HepG2 (cell line): ENCODE data around the gene RARA. TPM values are rescaled to one million over a fixed set of nuclear protein-coding genes. Genes with fewer than 3 reads are reported as not detected.

ENCODE experiments used
- AKAP8 ChIP-seq: sonication (generic); formaldehyde crosslinking; IDR thresholded peaks from 2 replicates; pipeline ENCODE4 v1.5.1; 2020; ENCODE audit warnings: mild to moderate bottlenecking, missing genetic modification reagents
- ARHGAP35 ChIP-seq: sonication (generic); formaldehyde crosslinking; IDR thresholded peaks from 2 replicates; pipeline ENCODE4 v1.9.0; 2022; ENCODE audit warnings: mild to moderate bottlenecking, inconsistent platforms, moderate library complexity, missing genetic modification reagents, borderline replicate concordance
- BORCS8-MEF2B ChIP-seq: sonication (generic); formaldehyde crosslinking; IDR thresholded peaks from 2 replicates; pipeline ENCODE4 v1.8.0; 2022; ENCODE audit warnings: mild to moderate bottlenecking, missing genetic modification reagents
- DMTF1 ChIP-seq: sonication (generic); formaldehyde crosslinking; IDR thresholded peaks from 2 replicates; pipeline ENCODE4 v1.4.0; 2020; ENCODE audit warnings: mild to moderate bottlenecking, missing genetic modification reagents
- HOXA5 ChIP-seq: sonication (generic); formaldehyde crosslinking; IDR thresholded peaks from 2 replicates; pipeline ENCODE4 v1.4.0; 2020; ENCODE audit warnings: missing genetic modification reagents
- JDP2 ChIP-seq: sonication (generic); formaldehyde crosslinking; IDR thresholded peaks from 2 replicates; pipeline ENCODE4 v1.8.1; 2022; ENCODE audit warnings: missing genetic modification reagents, borderline replicate concordance
- PAXIP1 ChIP-seq: sonication (generic); formaldehyde crosslinking; conservative IDR thresholded peaks from 2 replicates; pipeline ENCODE4 v1.4.0; 2020; ENCODE audit warnings: mild to moderate bottlenecking, missing genetic modification reagents, moderate library complexity
- POLR2AphosphoS5 ChIP-seq: IDR thresholded peaks from 2 replicates; pipeline ENCODE4 v1.6.1; 2012; ENCODE audit warnings: low read depth, low read length
- PTBP1 ChIP-seq: fragments of 200-400 bp; formaldehyde crosslinking; IDR thresholded peaks from 2 replicates; pipeline ENCODE4 v1.6.1; 2018; ENCODE audit warnings: low read length, low read depth; ENCODE audit not compliant: poor library complexity, severe bottlenecking
- RARG ChIP-seq: sonication (generic); formaldehyde crosslinking; IDR thresholded peaks from 2 replicates; pipeline ENCODE4 v1.4.0; 2020; ENCODE audit warnings: low read depth, mild to moderate bottlenecking, missing genetic modification reagents
- SALL2 ChIP-seq: sonication (generic); formaldehyde crosslinking; IDR thresholded peaks from 2 replicates; pipeline ENCODE4 v1.8.1; 2023; ENCODE audit warnings: mild to moderate bottlenecking, missing genetic modification reagents, inconsistent platforms
- SRY ChIP-seq: sonication (generic); formaldehyde crosslinking; IDR thresholded peaks from 2 replicates; pipeline ENCODE4 v1.8.0; 2022; ENCODE audit warnings: mild to moderate bottlenecking, missing genetic modification reagents
- ZBTB2 ChIP-seq: sonication (generic); formaldehyde crosslinking; IDR thresholded peaks from 2 replicates; pipeline ENCODE4 v1.8.0; 2022; ENCODE audit warnings: low read depth, missing genetic modification reagents
- ZNF180 ChIP-seq: sonication (generic); formaldehyde crosslinking; IDR thresholded peaks from 2 replicates; pipeline ENCODE4 v1.4.0; 2020; ENCODE audit warnings: low read depth, missing genetic modification reagents, borderline replicate concordance
- ZNF468 ChIP-seq: sonication (generic); formaldehyde crosslinking; IDR thresholded peaks from 2 replicates; pipeline ENCODE4 v1.8.0; 2022; ENCODE audit warnings: mild to moderate bottlenecking, moderate library complexity, missing genetic modification reagents
- ZNF891 ChIP-seq: sonication (generic); formaldehyde crosslinking; IDR thresholded peaks from 2 replicates; pipeline ENCODE4 v1.5.0; 2020; ENCODE audit warnings: mild to moderate bottlenecking, missing genetic modification reagents
- ZSCAN30 ChIP-seq: sonication (generic); formaldehyde crosslinking; IDR thresholded peaks from 2 replicates; pipeline ENCODE4 v1.5.0; 2020; ENCODE audit warnings: mild to moderate bottlenecking, missing genetic modification reagents
- polyA plus RNA-seq, 8 experiments: library from polyadenylated mRNA; depleted of rRNA in 3 of 8; stranded (reverse) in 7 of 8; unstranded in 1 of 8; fragments of >200 nt; fragmentation: Illumina TruSeq in 4 of 8; extraction: Trizol in 4 of 8; gene quantifications; 2 replicates each; pipeline versions ENCODE4 v1.2.1 to v1.2.3, GENCODE V29; 2011 to 2016; ENCODE audit warnings: low read depth in 4 of 8, missing spikeins in 1 of 8, mixed read lengths in 1 of 8; ENCODE audit not compliant: insufficient read depth in 1 of 8
- total RNA-seq, 5 experiments: library from RNA; depleted of rRNA; stranded (reverse); fragments of >200 nt; fragmentation: Illumina TruSeq; extraction: Trizol; gene quantifications; 2 replicates each; pipeline ENCODE4 v1.2.3, GENCODE V29; 2016; ENCODE audit warnings: low read depth in 1 of 5
- TF ChIP-seq, protein P1 (sequence below): sonication (generic); formaldehyde crosslinking; IDR thresholded peaks from 2 replicates; pipeline ENCODE4 v1.8.1; 2023; ENCODE audit warnings: mild to moderate bottlenecking, missing genetic modification reagents
- TF ChIP-seq, protein P2 (sequence below): sonication (generic); formaldehyde crosslinking; IDR thresholded peaks from 2 replicates; pipeline ENCODE4 v1.4.0; 2020; ENCODE audit warnings: missing genetic modification reagents, mild to moderate bottlenecking, borderline replicate concordance

Gene RARA
- total and polyA plus RNA-seq, 2 of the 13 experiments (the other 11 are each of a cell fraction or from before 2014, with no cell fraction given), result 6.4 to 8.6 TPM

DNA sequence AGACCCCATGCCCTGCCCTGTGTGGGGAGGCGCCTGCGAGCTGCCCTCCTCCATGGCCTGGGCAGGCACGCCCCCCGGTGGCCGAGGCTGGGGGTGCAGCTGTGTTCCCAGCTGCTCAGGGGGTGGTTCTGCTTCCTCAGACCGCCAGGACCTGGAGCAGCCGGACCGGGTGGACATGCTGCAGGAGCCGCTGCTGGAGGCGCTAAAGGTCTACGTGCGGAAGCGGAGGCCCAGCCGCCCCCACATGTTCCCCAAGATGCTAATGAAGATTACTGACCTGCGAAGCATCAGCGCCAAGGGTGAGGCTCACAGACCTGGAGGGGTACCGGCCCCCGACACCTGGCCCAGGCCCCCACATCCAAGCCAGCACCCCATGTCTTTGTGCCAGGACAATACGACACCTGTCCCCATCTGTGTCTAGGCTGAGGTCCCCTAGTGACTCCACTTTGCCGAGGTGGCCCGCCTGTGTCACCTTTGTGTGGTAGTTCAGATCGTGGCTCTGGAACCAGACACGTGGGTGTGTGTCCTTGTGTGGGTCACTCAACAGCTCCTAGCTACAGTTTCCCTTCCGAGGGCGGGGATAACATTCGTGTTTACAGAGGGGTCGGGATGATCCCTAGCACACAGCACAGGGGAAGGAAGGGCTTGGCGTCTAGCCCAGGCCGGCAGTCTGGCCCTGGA is 46.3 kb downstream of the RARA start (continued):
- TF ChIP-seq ARHGAP35 (CRISPR knock-in tag), result 0 out of 2 replicates have a peak, but pooled peaks have one; percentile 28
- TF ChIP-seq ZBTB2 (CRISPR knock-in tag), result no peak
- TF ChIP-seq ZNF468, result no peak
- peak; percentile 56 for TF ChIP-seq PTBP1
- TF ChIP-seq PAXIP1 (CRISPR knock-in tag), result no peak; the same call in 1 of the 2 replicates
- TF ChIP-seq, protein P1, sequence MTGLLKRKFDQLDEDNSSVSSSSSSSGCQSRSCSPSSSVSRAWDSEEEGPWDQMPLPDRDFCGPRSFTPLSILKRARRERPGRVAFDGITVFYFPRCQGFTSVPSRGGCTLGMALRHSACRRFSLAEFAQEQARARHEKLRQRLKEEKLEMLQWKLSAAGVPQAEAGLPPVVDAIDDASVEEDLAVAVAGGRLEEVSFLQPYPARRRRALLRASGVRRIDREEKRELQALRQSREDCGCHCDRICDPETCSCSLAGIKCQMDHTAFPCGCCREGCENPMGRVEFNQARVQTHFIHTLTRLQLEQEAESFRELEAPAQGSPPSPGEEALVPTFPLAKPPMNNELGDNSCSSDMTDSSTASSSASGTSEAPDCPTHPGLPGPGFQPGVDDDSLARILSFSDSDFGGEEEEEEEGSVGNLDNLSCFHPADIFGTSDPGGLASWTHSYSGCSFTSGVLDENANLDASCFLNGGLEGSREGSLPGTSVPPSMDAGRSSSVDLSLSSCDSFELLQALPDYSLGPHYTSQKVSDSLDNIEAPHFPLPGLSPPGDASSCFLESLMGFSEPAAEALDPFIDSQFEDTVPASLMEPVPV (CRISPR knock-in tag), result no peak
- TF ChIP-seq JDP2 (CRISPR knock-in tag), result no peak
- TF ChIP-seq ZNF891, result no peak
- no peak for TF ChIP-seq RARG
- no peak for TF ChIP-seq SALL2 (CRISPR knock-in tag)
- TF ChIP-seq POLR2AphosphoS5, result no peak
- TF ChIP-seq SRY (CRISPR knock-in tag), result 0 out of 2 replicates have a peak, but pooled peaks have one; percentile 15
- TF ChIP-seq BORCS8-MEF2B (CRISPR knock-in tag), result 0 out of 2 replicates have a peak, but pooled peaks have one; percentile 34
- TF ChIP-seq ZSCAN30 (CRISPR knock-in tag), result no peak
- TF ChIP-seq ZNF180 (CRISPR knock-in tag), result no peak
- no peak for TF ChIP-seq DMTF1 (CRISPR knock-in tag)
- no peak for TF ChIP-seq AKAP8 (CRISPR knock-in tag)
- TF ChIP-seq, protein P2, sequence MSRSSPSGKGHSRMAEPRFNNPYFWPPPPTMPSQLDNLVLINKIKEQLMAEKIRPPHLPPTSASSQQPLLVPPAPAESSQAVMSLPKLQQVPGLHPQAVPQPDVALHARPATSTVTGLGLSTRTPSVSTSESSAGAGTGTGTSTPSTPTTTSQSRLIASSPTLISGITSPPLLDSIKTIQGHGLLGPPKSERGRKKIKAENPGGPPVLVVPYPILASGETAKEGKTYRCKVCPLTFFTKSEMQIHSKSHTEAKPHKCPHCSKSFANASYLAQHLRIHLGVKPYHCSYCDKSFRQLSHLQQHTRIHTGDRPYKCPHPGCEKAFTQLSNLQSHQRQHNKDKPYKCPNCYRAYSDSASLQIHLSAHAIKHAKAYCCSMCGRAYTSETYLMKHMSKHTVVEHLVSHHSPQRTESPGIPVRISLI (CRISPR knock-in tag), result no peak
- TF ChIP-seq HOXA5 (CRISPR knock-in tag), result no peak
